OCI-LY7 (cell line): Measurements from ENCODE around the gene HCST.

Experiments
- CTCF ChIP-seq: fragments of 200-600 bp; sonication (generic); conservative IDR thresholded peaks from 2 replicates; pipeline ENCODE4 v1.5.1; 2014; ENCODE audit warnings: mild to moderate bottlenecking, antibody characterized with exemption, low read length, moderate library complexity, mixed read lengths
- EZH2phosphoT487 ChIP-seq: fragments of 200-600 bp; sonication (generic); IDR thresholded peaks from 2 replicates; pipeline ENCODE4 v1.6.1; 2018; ENCODE audit warnings: low read depth, borderline replicate concordance, mild to moderate bottlenecking, mixed run types, antibody characterized with exemption, low read length, moderate library complexity, mixed read lengths

- TF ChIP-seq CTCF, result no peak
- no peak for TF ChIP-seq EZH2phosphoT487
Observed at GRCh38 chr19:35897706-35898451, 4.5 kb upstream of the HCST start.
